Thyroid gland (tissue), 4 donors: ENCODE data around the gene IVD. TPM values are rescaled to one million over a fixed set of nuclear protein-coding genes. Genes with fewer than 3 reads are reported as not detected.

Source experiments
- DNase-seq, 2 donors: peaks; one replicate each; pipeline ENCODE4 v3.0.0-alpha.2; 2019
- H3K27ac ChIP-seq, 3 donors: fragments of 200-600 bp; sonication (generic); 1 replicate in 2 of 3; 2 replicates in 1 of 3; pipeline ENCODE4 v1.5.1; 2016 to 2019; ENCODE audit warnings: mild to moderate bottlenecking in 1 of 3, moderate library complexity in 1 of 3
- H3K27me3 ChIP-seq: fragments of 200-600 bp; sonication (generic); one replicate; pipeline ENCODE4 v1.5.1; 2019
- H3K36me3 ChIP-seq, 2 donors: fragments of 200-600 bp; sonication (generic); one replicate each; pipeline ENCODE4 v1.5.1; 2016 to 2019
- H3K4me1 ChIP-seq, 2 donors: fragments of 200-600 bp; sonication (generic); one replicate each; pipeline ENCODE4 v1.5.1; 2017 to 2019
- H3K4me3 ChIP-seq, 3 donors: fragments of 200-600 bp; sonication (generic); replicated peaks in 1 of 3; 1 replicate in 2 of 3; 2 replicates in 1 of 3; pipeline ENCODE4 v1.5.1; 2016; ENCODE audit warnings: mild to moderate bottlenecking in 1 of 3
- H3K9me3 ChIP-seq: fragments of 200-600 bp; sonication (generic); one replicate; pipeline ENCODE4 v1.5.1; 2017
- CTCF ChIP-seq, 6 experiments: fragments of 200-600 bp in 3 of 6; fragments of 450-650 bp in 3 of 6; sonication (generic) in 3 of 6; IDR thresholded peaks; one replicate each; pipeline ENCODE4 v1.5.1; 2016 to 2019; ENCODE audit warnings: antibody characterized with exemption in 6 of 6, mild to moderate bottlenecking in 2 of 6, inconsistent platforms in 1 of 6, moderate library complexity in 1 of 6
- POLR2A ChIP-seq, 2 donors: fragments of 450-650 bp; IDR thresholded peaks; one replicate each; pipeline ENCODE4 v1.6.1; 2017; ENCODE audit warnings: antibody characterized with exemption in 2 of 2, mild to moderate bottlenecking in 2 of 2, moderate library complexity in 1 of 2
- WGBS, 2 donors: methylation state at CpG; one replicate each; pipeline ENCODE4 v1.1.5; 2017; 5-methylcytosine and 5-hydroxymethylcytosine counted together
- intact Hi-C: fragments of 100-400 bp; cut with DNase I; formaldehyde crosslinking; loops from one replicate; pipeline ENCODE4 v1.15.1; 2023
- total RNA-seq, 4 donors: library from RNA; depleted of rRNA; stranded (reverse); fragments of >200 nt; gene quantifications; one replicate each; pipeline ENCODE4 v1.2.3, GENCODE V29; 2016

The IVD gene
- 100 to 1,000 TPM; 393 to 723 (median 539) TPM for total RNA-seq

GRCh38 chr15:40405501-40406381 lies at the start of gene IVD:
TSS of gene IVD (plus strand) at chr15:40405795. CDS start at chr15:40405828, 33 bp downstream.
- 1 to 3% methylated on average over 25 to 30 of the region's 54 CpGs for WGBS, 2 donors
- H3K9me3 ChIP-seq = no peaks in the 10 kb centered on the region
- DNase-seq = peak; percentile 98 to 99
- intact Hi-C loops = no loop called here
- peaks cover 8 to 14% of the 10 kb centered on the region in 2 donors for H3K36me3 ChIP-seq
- H3K27ac ChIP-seq = peak within 1 kb of the TSS; percentile 91 to 97 (median 96)
- TF ChIP-seq CTCF (IDR thresholded peaks at IDR 0.05) (no peak), POLR2A (IDR thresholded peaks at IDR 0.05) (peak; percentile 85 to 99)
- H3K4me3 ChIP-seq = peak within 1 kb of the TSS; percentile 18 to 88 (median 70)
- H3K4me1 ChIP-seq = peaks cover 31 to 38% of the 10 kb centered on the region in 2 donors
- H3K27me3 ChIP-seq = no peaks in the 10 kb centered on the region

- H3K27me3 ChIP-seq = no peaks in the 10 kb centered on the region
- intact Hi-C loops = loop anchor here (5.0 kb wide), 1 partner anchor 74 kb away; the partner anchor contains the start of gene ANKRD63
- H3K9me3 ChIP-seq = no peaks in the 10 kb centered on the region
- TF ChIP-seq POLR2A (IDR thresholded peaks at IDR 0.05) (no peak), CTCF (IDR thresholded peaks at IDR 0.05) (no peak)
- no peak overlapping the region for H3K4me3 ChIP-seq
- H3K4me1 ChIP-seq = peaks cover 8 to 13% of the 10 kb centered on the region in 2 donors
- no peak for DNase-seq
- WGBS, 2 donors = 74% methylated on average over 4 of the region's 5 CpGs; no CpG with 5 or more reads in 1 of the 2 donors
- H3K27ac ChIP-seq = no peak overlapping the region
- H3K36me3 ChIP-seq = no peaks in the 10 kb centered on the region
These were observed 49.5 kb upstream of the IVD start for GRCh38 chr15:40355976-40356585.

- no peaks in the 10 kb centered on the region for H3K27me3 ChIP-seq
- DNase-seq = no peak
- H3K36me3 ChIP-seq = no peaks in the 10 kb centered on the region
- H3K9me3 ChIP-seq = no peaks in the 10 kb centered on the region
- WGBS, 2 donors = 63 to 69% methylated on average over 1 of the region's 1 CpG
- no peak for TF ChIP-seq CTCF (IDR thresholded peaks at IDR 0.05)
- no peak for TF ChIP-seq POLR2A (IDR thresholded peaks at IDR 0.05)
- H3K4me3 ChIP-seq = peak overlapping the region in 1 of 3 donors; percentile 37
- peaks cover 8 to 13% of the 10 kb centered on the region in 2 donors for H3K4me1 ChIP-seq
- intact Hi-C loops = loop anchor here (5.0 kb wide), 1 partner anchor 75 kb away; the partner anchor contains the start of gene ANKRD63
- no peak overlapping the region for H3K27ac ChIP-seq
These were observed 48.3 kb upstream of the IVD start for GRCh38 chr15:40357246-40357645.

GRCh38 chr15:40357723-40358470 lies 47.7 kb upstream of the IVD start, which contains the start of gene DISP2:
TSS of gene DISP2 (plus strand) at chr15:40358219. CDS start at chr15:40358322, 103 bp downstream.
- no peaks in the 10 kb centered on the region for H3K9me3 ChIP-seq
- 5 to 11% methylated on average over 19 to 38 of the region's 82 CpGs for WGBS, 2 donors
- H3K36me3 ChIP-seq = no peaks in the 10 kb centered on the region
- TF ChIP-seq CTCF (IDR thresholded peaks at IDR 0.05) (peak in 1 of 6 experiments; percentile 4), POLR2A (IDR thresholded peaks at IDR 0.05) (peak in 1 of 2 donors; percentile 66)
- H3K4me3 ChIP-seq = peak within 1 kb of the TSS in 1 of 3 donors; percentile 37
- peak; percentile 86 to 90 for DNase-seq
- H3K27me3 ChIP-seq = no peaks in the 10 kb centered on the region
- no peak within 1 kb of the TSS for H3K27ac ChIP-seq
- intact Hi-C loops = loop anchor here (5.0 kb wide), 1 partner anchor 76 kb away; the partner anchor contains the start of gene ANKRD63
- peaks cover 8 to 13% of the 10 kb centered on the region in 2 donors for H3K4me1 ChIP-seq
